Thymus (tissue), 11 donors: ENCODE results near the gene RRBP1. TPM values are rescaled to one million over a fixed set of nuclear protein-coding genes. Genes with fewer than 3 reads are reported as not detected.
A peak's percentile ranks its signal among the peaks of the same experiment; 100 is the strongest.

Experiments used
- DNase-seq, 9 donors: peaks; one replicate each; pipeline ENCODE4 v3.0.0-alpha.2; 2013; ENCODE audit warnings: low spot score in 9 of 9, low read depth in 6 of 9, missing footprints in 1 of 9
- H3K27ac ChIP-seq, 2 donors: one replicate each; pipeline ENCODE4 v1.5.1; 2013; ENCODE audit warnings: control low read depth in 1 of 2, low read depth in 1 of 2, low read length in 1 of 2, mild to moderate bottlenecking in 1 of 2, moderate library complexity in 1 of 2
- H3K27me3 ChIP-seq, 2 donors: one replicate each; pipeline ENCODE4 v1.5.1; 2013; ENCODE audit warnings: low read length in 1 of 2; ENCODE audit not compliant: control insufficient read depth in 2 of 2, insufficient read depth in 1 of 2
- H3K36me3 ChIP-seq, 2 donors: one replicate each; pipeline ENCODE4 v1.5.1; 2013; ENCODE audit warnings: low read length in 1 of 2, mild to moderate bottlenecking in 1 of 2, moderate library complexity in 1 of 2; ENCODE audit not compliant: control insufficient read depth in 2 of 2, insufficient read depth in 2 of 2
- H3K4me1 ChIP-seq, 2 donors: one replicate each; pipeline ENCODE4 v1.5.1; 2013; ENCODE audit warnings: low read length in 2 of 2; ENCODE audit not compliant: control insufficient read depth in 2 of 2, insufficient read depth in 2 of 2
- H3K4me3 ChIP-seq, 2 donors: one replicate each; pipeline ENCODE4 v1.5.1; 2013; ENCODE audit warnings: low read length in 2 of 2, control low read depth in 1 of 2, mild to moderate bottlenecking in 1 of 2
- H3K9me3 ChIP-seq, 2 donors: one replicate each; pipeline ENCODE4 v1.5.1; 2013; ENCODE audit warnings: low read length in 1 of 2, mild to moderate bottlenecking in 1 of 2; ENCODE audit not compliant: control insufficient read depth in 2 of 2, insufficient read depth in 1 of 2
- WGBS: extraction: QIAGEN DNeasy Blood & Tissue Kit; methylation state at CpG from one replicate; pipeline ENCODE4 v1.1.7; 2013; 5-methylcytosine and 5-hydroxymethylcytosine counted together
- polyA plus RNA-seq: library from polyadenylated mRNA; stranded (reverse); fragments of 200-250 nt; gene quantifications from one replicate; pipeline ENCODE4 v1.2.3, GENCODE V29; 2013
- total RNA-seq: library from RNA; stranded (reverse); fragments of 120-200 nt; gene quantifications from one replicate; pipeline ENCODE4 v1.2.4, GENCODE V29; 2013
- donor health status: healthy.

RRBP1 gene
- total and polyA plus RNA-seq, 2 donors, result 20.7 to 24.2 TPM

- Histone ChIP-seq H3K36me3 (peaks cover 14 to 33% of the 10 kb centered on the region in 2 donors), H3K27me3 (no peaks in the 10 kb centered on the region), H3K4me1 (peaks cover 24 to 76% of the 10 kb centered on the region in 2 donors), H3K27ac (peak overlapping the region in 1 of 2 donors; percentile 62), H3K9me3 (peaks cover 0 to 3% of the 10 kb centered on the region in 2 donors), H3K4me3 (no peak overlapping the region)
- peak in 1 of 9 donors; percentile 59 for DNase-seq
- 74% methylated on average over 32 of the region's 32 CpGs for WGBS
These were observed 67.0 kb downstream of the RRBP1 start for GRCh38 chr20:17614812-17615644.

DNA sequence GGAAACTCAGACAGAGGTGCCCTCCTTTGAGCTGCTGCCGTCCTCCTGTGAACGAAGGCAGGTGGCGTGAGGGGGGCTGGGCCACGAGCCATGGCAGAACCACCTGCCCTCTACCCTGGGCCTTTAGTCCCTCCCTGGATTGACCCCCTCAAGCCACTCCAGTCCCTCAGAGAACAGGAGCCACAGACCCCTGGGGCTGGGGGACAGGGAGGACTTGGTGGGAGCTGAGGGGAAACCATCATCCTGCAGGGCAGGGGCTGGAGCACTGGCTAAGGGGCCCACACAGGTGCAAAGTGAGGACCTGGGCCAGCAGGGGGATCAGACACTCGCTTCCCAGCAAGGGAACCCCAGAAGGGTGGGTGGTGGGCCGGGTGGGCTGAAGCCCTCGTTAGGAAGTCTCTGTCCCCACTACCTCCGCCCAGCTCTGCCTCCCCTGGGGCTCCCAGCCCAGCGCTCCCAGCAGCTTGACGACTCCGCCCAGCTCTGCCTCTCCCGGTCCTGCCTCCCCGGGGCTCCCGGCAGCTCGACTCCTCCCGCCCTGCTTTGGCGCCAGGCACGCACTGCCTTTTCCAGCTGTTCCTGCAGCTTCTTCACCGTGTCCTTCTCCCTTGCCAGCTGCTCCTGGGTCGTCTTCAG lies 67.7 kb downstream of the RRBP1 start:
- H3K27me3 ChIP-seq, result no peaks in the 10 kb centered on the region
- peaks cover 7 to 25% of the 10 kb centered on the region in 2 donors for H3K36me3 ChIP-seq
- WGBS, result 88% methylated on average over 20 of the region's 20 CpGs

GRCh38 chr20:17613328-17614175 lies 68.5 kb downstream of the RRBP1 start:
- peaks cover 27 to 86% of the 10 kb centered on the region in 2 donors for H3K4me1 ChIP-seq
- H3K9me3 ChIP-seq, result peaks cover 0 to 3% of the 10 kb centered on the region in 2 donors
- 91% methylated on average over 40 of the region's 40 CpGs for WGBS
- H3K4me3 ChIP-seq, result no peak overlapping the region
- DNase-seq, result no peak
- H3K27me3 ChIP-seq, result no peaks in the 10 kb centered on the region
- peak overlapping the region in 1 of 2 donors; percentile 53 for H3K27ac ChIP-seq
- peaks cover 7 to 23% of the 10 kb centered on the region in 2 donors for H3K36me3 ChIP-seq

More for the DNA sequence above, 67.7 kb downstream of the RRBP1 start:
- Histone ChIP-seq H3K9me3 (peaks cover 0 to 3% of the 10 kb centered on the region in 2 donors), H3K4me3 (no peak overlapping the region), H3K27ac (peak overlapping the region in 1 of 2 donors; percentile 53), H3K4me1 (peaks cover 27 to 83% of the 10 kb centered on the region in 2 donors)
- DNase-seq, result no peak

GRCh38 chr20:17612992-17613327 lies 69.1 kb downstream of the RRBP1 start:
- H3K9me3 ChIP-seq, result peaks cover 0 to 3% of the 10 kb centered on the region in 2 donors
- peaks cover 2 to 18% of the 10 kb centered on the region in 2 donors for H3K36me3 ChIP-seq
- WGBS, result 95% methylated on average over 7 of the region's 7 CpGs
- H3K27me3 ChIP-seq, result no peaks in the 10 kb centered on the region
- H3K27ac ChIP-seq, result peak overlapping the region in 1 of 2 donors; percentile 96
- peaks cover 27 to 86% of the 10 kb centered on the region in 2 donors for H3K4me1 ChIP-seq
- no peak for DNase-seq
- no peak overlapping the region for H3K4me3 ChIP-seq

GRCh38 chr20:17612287-17612991 lies 69.6 kb downstream of the RRBP1 start:
- Histone ChIP-seq H3K4me1 (peaks cover 27 to 85% of the 10 kb centered on the region in 2 donors), H3K36me3 (peaks cover 4 to 16% of the 10 kb centered on the region in 2 donors), H3K9me3 (peaks cover 0 to 3% of the 10 kb centered on the region in 2 donors), H3K4me3 (no peak overlapping the region), H3K27me3 (no peaks in the 10 kb centered on the region), H3K27ac (peak overlapping the region; percentile 74 to 96)
- DNase-seq, result peak in 3 of 9 donors; percentile 52 to 81 (median 56)
- 37% methylated on average over 16 of the region's 16 CpGs for WGBS

DNA sequence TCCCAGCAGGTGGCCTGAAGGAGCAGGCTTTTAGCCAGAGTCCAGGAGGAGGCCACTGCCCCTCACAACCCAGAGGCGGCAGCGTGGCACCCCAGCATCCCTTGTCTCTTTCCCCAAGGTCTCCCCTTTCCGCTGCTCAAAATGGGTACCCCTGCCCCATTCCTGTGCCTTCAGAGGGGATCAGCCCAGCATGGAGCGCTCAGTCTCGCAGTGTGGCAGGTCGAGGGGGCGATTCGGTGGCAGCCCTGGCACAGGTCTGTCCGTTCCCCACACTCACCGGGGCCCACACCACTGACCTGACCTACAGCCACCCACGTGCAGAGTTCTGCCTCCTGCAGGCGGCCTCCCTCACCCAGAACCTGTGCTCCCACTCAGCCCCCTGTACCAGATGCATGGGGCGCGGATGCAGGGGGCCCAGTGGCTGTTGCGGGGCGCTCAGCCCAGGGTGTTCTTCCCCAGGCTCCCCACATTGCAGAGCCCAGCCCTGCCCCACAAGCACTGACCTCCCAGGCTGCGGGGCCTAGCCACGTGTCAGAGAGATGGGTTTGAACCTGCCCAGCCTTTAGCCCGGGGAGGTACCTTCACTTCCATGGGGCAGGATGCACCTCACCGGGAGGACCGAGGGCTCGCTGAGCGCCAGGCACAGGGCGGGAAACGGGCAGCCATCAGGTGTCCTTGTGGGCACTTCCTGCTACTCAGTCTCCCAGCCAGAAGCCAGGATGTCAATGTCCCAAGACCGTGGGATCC lies 70.3 kb downstream of the RRBP1 start:
- no peak for DNase-seq
- 90% methylated on average over 26 of the region's 26 CpGs for WGBS
- Histone ChIP-seq H3K9me3 (peaks cover 0 to 3% of the 10 kb centered on the region in 2 donors), H3K4me3 (no peak overlapping the region), H3K4me1 (peaks cover 27 to 77% of the 10 kb centered on the region in 2 donors), H3K36me3 (peaks cover 5 to 16% of the 10 kb centered on the region in 2 donors), H3K27me3 (no peaks in the 10 kb centered on the region), H3K27ac (peak overlapping the region; percentile 74 to 96)

DNA sequence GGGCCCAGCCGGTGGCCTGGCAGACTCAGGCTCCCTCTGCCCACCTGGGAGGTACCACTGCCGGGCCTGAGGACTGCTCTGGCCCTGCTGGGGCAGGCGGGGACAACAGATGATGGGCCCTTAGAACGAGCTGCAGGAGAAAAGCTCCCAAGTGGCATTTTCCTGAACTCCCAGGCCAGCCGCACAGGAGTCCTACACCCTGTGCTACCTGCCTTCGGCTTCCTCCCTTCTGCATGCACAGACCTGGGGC lies 70.8 kb downstream of the RRBP1 start:
- peak overlapping the region; percentile 55 to 96 for H3K27ac ChIP-seq
- H3K36me3 ChIP-seq, result peaks cover 5 to 15% of the 10 kb centered on the region in 2 donors
- H3K27me3 ChIP-seq, result no peaks in the 10 kb centered on the region
- peaks cover 0 to 3% of the 10 kb centered on the region in 2 donors for H3K9me3 ChIP-seq
- peaks cover 27 to 73% of the 10 kb centered on the region in 2 donors for H3K4me1 ChIP-seq
- no peak overlapping the region for H3K4me3 ChIP-seq
- peak in 1 of 9 donors; percentile 51 for DNase-seq
- 80% methylated on average over 6 of the region's 6 CpGs for WGBS
